H9 (cell line): ENCODE measurements around the gene TECPR2. TPM values are rescaled to one million over a fixed set of nuclear protein-coding genes. Genes with fewer than 3 reads are reported as not detected.
A peak's percentile ranks its signal among the peaks of the same experiment; 100 is the strongest.

ENCODE experiments used
- DNase-seq: peaks from one replicate; pipeline ENCODE4 v3.0.0-alpha.2; 2017
- H2AFZ ChIP-seq: one replicate; pipeline ENCODE4 v1.6.1; 2013; ENCODE audit warnings: mild to moderate bottlenecking, low read length, control low read depth, moderate library complexity
- H2AK5ac ChIP-seq: 2 replicates; pipeline ENCODE4 v1.6.1; 2013; ENCODE audit warnings: low read length, control low read depth, mixed read lengths; ENCODE audit not compliant: insufficient read length
- H2BK120ac ChIP-seq: one replicate; pipeline ENCODE4 v1.6.1; 2013; ENCODE audit warnings: low read depth, mild to moderate bottlenecking, low read length, control low read depth, inconsistent platforms; ENCODE audit not compliant: poor library complexity, severe bottlenecking
- H2BK12ac ChIP-seq: 2 replicates; pipeline ENCODE4 v1.6.1; 2013; ENCODE audit warnings: low read length, control low read depth, mixed read lengths, low read depth; ENCODE audit not compliant: insufficient read length
- H2BK15ac ChIP-seq: 2 replicates; pipeline ENCODE4 v1.6.1; 2013; ENCODE audit warnings: low read depth, low read length, control low read depth
- H2BK20ac ChIP-seq: one replicate; pipeline ENCODE4 v1.6.1; 2013; ENCODE audit warnings: low read depth, mild to moderate bottlenecking, low read length, control low read depth, inconsistent platforms; ENCODE audit not compliant: poor library complexity, severe bottlenecking
- H2BK5ac ChIP-seq: 2 replicates; pipeline ENCODE4 v1.6.1; 2013; ENCODE audit warnings: low read length, control low read depth, mixed read lengths; ENCODE audit not compliant: insufficient read length
- H3K14ac ChIP-seq: 2 replicates; pipeline ENCODE4 v1.6.1; 2013; ENCODE audit warnings: low read length, control low read depth; ENCODE audit not compliant: insufficient read depth
- H3K18ac ChIP-seq: 2 replicates; pipeline ENCODE4 v1.6.1; 2013; ENCODE audit warnings: low read depth, mild to moderate bottlenecking, mixed read lengths, low read length, control low read depth; ENCODE audit not compliant: insufficient read length
- H3K23ac ChIP-seq: 2 replicates; pipeline ENCODE4 v1.6.1; 2013; ENCODE audit warnings: low read length, control low read depth, mixed read lengths, low read depth; ENCODE audit not compliant: insufficient read length
- H3K23me2 ChIP-seq: 2 replicates; pipeline ENCODE4 v1.6.1; 2013; ENCODE audit warnings: low read depth, mild to moderate bottlenecking, mixed read lengths, low read length, control low read depth; ENCODE audit not compliant: insufficient read length, poor library complexity, severe bottlenecking
- H3K27ac ChIP-seq: 2 replicates; pipeline ENCODE4 v1.5.1; 2013; ENCODE audit warnings: low read length, control low read depth, mixed read lengths, low read depth; ENCODE audit not compliant: insufficient read length
- H3K27me3 ChIP-seq: 2 replicates; pipeline ENCODE4 v1.6.1; 2013; ENCODE audit warnings: low read length, control low read depth, inconsistent platforms; ENCODE audit not compliant: insufficient read depth
- H3K4ac ChIP-seq: 2 replicates; pipeline ENCODE4 v1.6.1; 2013; ENCODE audit warnings: low read depth, mild to moderate bottlenecking, control low read depth, inconsistent platforms, low read length, moderate library complexity
- H3K4me1 ChIP-seq: 2 replicates; pipeline ENCODE4 v1.6.1; 2013; ENCODE audit warnings: low read length, control low read depth, inconsistent platforms; ENCODE audit not compliant: insufficient read depth
- H3K4me2 ChIP-seq: 2 replicates; pipeline ENCODE4 v1.6.1; 2013; ENCODE audit warnings: low read length, control low read depth, mixed read lengths; ENCODE audit not compliant: insufficient read length, insufficient read depth
- H3K56ac ChIP-seq: 2 replicates; pipeline ENCODE4 v1.6.1; 2013; ENCODE audit warnings: low read depth, mild to moderate bottlenecking, mixed read lengths, low read length, control low read depth; ENCODE audit not compliant: insufficient read length
- H3K79me1 ChIP-seq: 2 replicates; pipeline ENCODE4 v1.6.1; 2013; ENCODE audit warnings: low read depth, mild to moderate bottlenecking, moderate library complexity, low read length, control low read depth, inconsistent platforms; ENCODE audit not compliant: insufficient read depth, poor library complexity, severe bottlenecking
- H3K79me2 ChIP-seq: 2 replicates; pipeline ENCODE4 v1.6.1; 2013; ENCODE audit warnings: low read length, control low read depth, inconsistent platforms; ENCODE audit not compliant: insufficient read depth
- H3K9ac ChIP-seq: 2 replicates; pipeline ENCODE4 v1.6.1; 2013; ENCODE audit warnings: low read length, control low read depth, mixed read lengths; ENCODE audit not compliant: insufficient read length; ENCODE audit errors: extremely low read depth
- H3K9me3 ChIP-seq: one replicate; pipeline ENCODE4 v1.6.1; 2013; ENCODE audit warnings: low read depth, low read length, inconsistent platforms; ENCODE audit not compliant: control insufficient read depth
- H3T11ph ChIP-seq: one replicate; pipeline ENCODE4 v1.6.1; 2013; ENCODE audit warnings: mild to moderate bottlenecking, low read length, control low read depth, inconsistent platforms
- H4K20me1 ChIP-seq: one replicate; pipeline ENCODE4 v1.6.1; 2013; ENCODE audit not compliant: control insufficient read depth, insufficient read length, insufficient read depth
- H4K5ac ChIP-seq: 2 replicates; pipeline ENCODE4 v1.6.1; 2013; ENCODE audit warnings: low read depth, mild to moderate bottlenecking, mixed read lengths, low read length, control low read depth; ENCODE audit not compliant: insufficient read length
- H4K8ac ChIP-seq: replicated peaks from 2 replicates; pipeline ENCODE4 v1.6.1; 2013; ENCODE audit warnings: low read length, control low read depth, mixed read lengths, low read depth; ENCODE audit not compliant: insufficient read length
- H4K91ac ChIP-seq: 2 replicates; pipeline ENCODE4 v1.6.1; 2013; ENCODE audit warnings: low read depth, mild to moderate bottlenecking, moderate library complexity, mixed read lengths, low read length, control low read depth; ENCODE audit not compliant: insufficient read length
- H3K27ac Mint-ChIP-seq, 3 experiments: 2 replicates in 2 of 3; 3 replicates in 1 of 3; pipeline ENCODE4 v1.8.0; 2020 to 2021; ENCODE audit warnings: mixed read lengths in 3 of 3, mild to moderate bottlenecking in 1 of 3, moderate library complexity in 1 of 3
- H3K27me3 Mint-ChIP-seq: 2 replicates; pipeline ENCODE4 v1.8.0; 2021; ENCODE audit warnings: low read depth, mild to moderate bottlenecking, moderate library complexity, mixed read lengths
- H3K36me3 Mint-ChIP-seq, 3 experiments: 2 replicates in 2 of 3; 3 replicates in 1 of 3; pipeline ENCODE4 v1.8.0; 2020 to 2021; ENCODE audit warnings: low read depth in 3 of 3, mixed read lengths in 3 of 3; ENCODE audit not compliant: insufficient read depth in 1 of 3
- H3K4me1 Mint-ChIP-seq, 2 experiments: 2 replicates each; pipeline ENCODE4 v1.8.0; 2020; ENCODE audit warnings: mixed read lengths in 2 of 2
- H3K4me3 Mint-ChIP-seq, 2 experiments: 2 replicates in 1 of 2; 3 replicates in 1 of 2; pipeline ENCODE4 v1.8.0; 2020 to 2021; ENCODE audit warnings: mild to moderate bottlenecking in 2 of 2, mixed read lengths in 2 of 2, moderate library complexity in 1 of 2
- H3K9me3 Mint-ChIP-seq, 2 experiments: 2 replicates in 1 of 2; 3 replicates in 1 of 2; pipeline ENCODE4 v1.8.0; 2020; ENCODE audit warnings: mild to moderate bottlenecking in 2 of 2, mixed read lengths in 2 of 2, moderate library complexity in 1 of 2
- WGBS: extraction: QIAGEN DNeasy Blood & Tissue Kit; methylation state at CpG from one replicate; pipeline ENCODE4 v1.1.7; 2013; ENCODE audit warnings: missing lambda C conversion rate, low lambda C conversion rate, mixed read lengths; ENCODE audit not compliant: insufficient read length; ENCODE audit errors: extremely low coverage; 5-methylcytosine and 5-hydroxymethylcytosine counted together
- total RNA-seq: library from RNA; stranded (reverse); gene quantifications from 2 replicates; pipeline ENCODE4 v1.2.1, GENCODE V29; 2021
- TF ChIP-seq, protein P1 (sequence below): fragments of 200-600 bp; sonication (generic); conservative IDR thresholded peaks from 3 replicates; pipeline ENCODE4 v1.8.0; 2021; ENCODE audit warnings: antibody characterized with exemption, mild to moderate bottlenecking

Gene TECPR2
- total RNA-seq, 1 experiment from 2014 or later, result 15.4 TPM

DNA sequence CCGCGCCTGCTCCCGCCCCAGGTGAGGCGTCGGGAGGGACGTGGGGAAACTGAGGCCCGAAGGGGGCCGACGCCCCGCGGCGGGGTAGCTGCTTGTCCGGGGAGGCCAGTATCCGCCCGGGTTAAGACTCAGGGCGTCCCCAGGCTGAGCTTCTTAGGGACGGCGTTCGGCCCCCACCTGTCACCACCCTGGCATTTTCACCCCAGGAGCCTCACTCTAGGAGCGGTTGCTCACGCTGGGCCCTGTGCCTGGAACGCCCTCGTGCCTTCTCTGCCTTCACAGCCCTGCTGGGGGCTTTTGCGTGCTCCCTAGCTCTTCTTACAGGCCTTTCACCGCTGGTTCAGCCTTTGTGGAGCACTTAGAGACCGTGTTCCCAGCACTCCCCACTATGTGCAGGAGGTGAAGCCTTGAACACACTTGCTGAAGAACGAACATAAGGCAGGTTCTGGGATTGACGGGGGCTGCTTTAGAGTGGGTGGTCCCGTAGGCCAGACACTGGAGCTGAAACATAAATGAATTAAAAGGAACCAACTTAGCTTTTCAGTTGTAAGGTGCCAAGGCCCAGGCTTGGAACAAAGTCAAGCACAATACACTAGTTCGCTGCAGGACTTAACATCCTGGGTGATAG lies 42.6 kb upstream of the TECPR2 start:
- H3K79me2 ChIP-seq, result no peaks in the 10 kb centered on the region

More for the DNA sequence above, 42.6 kb upstream of the TECPR2 start:
- Histone ChIP-seq H3K4ac (no peak overlapping the region), H4K5ac (no peak overlapping the region), H2AK5ac (no peak overlapping the region), H3K27me3 (no peaks in the 10 kb centered on the region; the same call in 1 of the 2 replicates), H2BK15ac (no peak overlapping the region), H3K9ac (peak overlapping the region; percentile 32), H3K14ac (peak overlapping the region; percentile 2; the same call in 1 of the 2 replicates), H3K4me2 (peak overlapping the region; percentile 76), H3K9me3 (no peaks in the 10 kb centered on the region), H3T11ph (no peak overlapping the region), H2BK20ac (no peak overlapping the region), H4K91ac (no peak overlapping the region), H3K23ac (no peak overlapping the region), H3K23me2 (peaks cover 16% of the 10 kb centered on the region), H3K27ac (no peak overlapping the region), H3K56ac (no peak overlapping the region), H4K8ac (no peak overlapping the region), H4K20me1 (no peaks in the 10 kb centered on the region), H2BK12ac (no peak overlapping the region), H3K79me1 (no peaks in the 10 kb centered on the region), H2AFZ (no peak overlapping the region), H3K4me1 (no peaks in the 10 kb centered on the region; the same call in 1 of the 2 replicates), H2BK120ac (no peak overlapping the region), H2BK5ac (no peak overlapping the region), H3K18ac (no peak overlapping the region)
- Mint-ChIP-seq H3K27ac (no peak overlapping the region; a peak in 1 of 7 replicates), H3K36me3 (no peaks in the 10 kb centered on the region; a peak in 2 of 7 replicates), H3K9me3 (no peaks in the 10 kb centered on the region; a peak in 1 of 5 replicates), H3K4me3 (peak overlapping the region; percentile 83 to 94), H3K27me3 (peaks cover 17% of the 10 kb centered on the region), H3K4me1 (peaks cover 39 to 43% of the 10 kb centered on the region in 2 experiments)
- TF ChIP-seq, protein P1, sequence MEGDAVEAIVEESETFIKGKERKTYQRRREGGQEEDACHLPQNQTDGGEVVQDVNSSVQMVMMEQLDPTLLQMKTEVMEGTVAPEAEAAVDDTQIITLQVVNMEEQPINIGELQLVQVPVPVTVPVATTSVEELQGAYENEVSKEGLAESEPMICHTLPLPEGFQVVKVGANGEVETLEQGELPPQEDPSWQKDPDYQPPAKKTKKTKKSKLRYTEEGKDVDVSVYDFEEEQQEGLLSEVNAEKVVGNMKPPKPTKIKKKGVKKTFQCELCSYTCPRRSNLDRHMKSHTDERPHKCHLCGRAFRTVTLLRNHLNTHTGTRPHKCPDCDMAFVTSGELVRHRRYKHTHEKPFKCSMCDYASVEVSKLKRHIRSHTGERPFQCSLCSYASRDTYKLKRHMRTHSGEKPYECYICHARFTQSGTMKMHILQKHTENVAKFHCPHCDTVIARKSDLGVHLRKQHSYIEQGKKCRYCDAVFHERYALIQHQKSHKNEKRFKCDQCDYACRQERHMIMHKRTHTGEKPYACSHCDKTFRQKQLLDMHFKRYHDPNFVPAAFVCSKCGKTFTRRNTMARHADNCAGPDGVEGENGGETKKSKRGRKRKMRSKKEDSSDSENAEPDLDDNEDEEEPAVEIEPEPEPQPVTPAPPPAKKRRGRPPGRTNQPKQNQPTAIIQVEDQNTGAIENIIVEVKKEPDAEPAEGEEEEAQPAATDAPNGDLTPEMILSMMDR, result no peak
- WGBS, result no CpG with 5 or more reads among the region's 30 CpGs
- no peak for DNase-seq
